AG09319 (cell line): ENCODE data around the gene DDX28.
"Not testable (repeated sequence)": the region's sequence is repeated elsewhere in the genome, so short reads cannot be mapped to it uniquely, and the experiment has no call there.

Experiments used
- DNase-seq: peaks from one replicate; pipeline ENCODE4 v3.0.0-alpha.2; 2010; ENCODE audit warnings: low read depth; ENCODE audit errors: extremely low read depth
- CTCF ChIP-seq: IDR thresholded peaks from 2 replicates; pipeline ENCODE4 v1.5.1; 2011; ENCODE audit warnings: low read depth, mild to moderate bottlenecking, inconsistent platforms, low read length, moderate library complexity

Gene DDX28

GRCh38 chr16:68035227-68035626 lies 12.2 kb upstream of the DDX28 start:
- no peak for DNase-seq
- TF ChIP-seq CTCF = no peak

- no peak for TF ChIP-seq CTCF
- DNase-seq = no peak
These were observed 10.1 kb upstream of the DDX28 start for GRCh38 chr16:68033101-68033500.

GRCh38 chr16:68031951-68032350 lies 8.9 kb upstream of the DDX28 start:
- DNase-seq = no peak
- no peak for TF ChIP-seq CTCF

- DNase-seq = not testable (repeated sequence)
These were observed 7.1 kb upstream of the DDX28 start for GRCh38 chr16:68030108-68030507.

GRCh38 chr16:68028996-68029395 lies 6.0 kb upstream of the DDX28 start:
- no peak for DNase-seq
- TF ChIP-seq CTCF = no peak

- DNase-seq = no peak
- no peak for TF ChIP-seq CTCF
These were observed 729 bp downstream of the DDX28 start for GRCh38 chr16:68022278-68022727.

- TF ChIP-seq CTCF = no peak
- no peak for DNase-seq
These were observed 1.5 kb downstream of the DDX28 start for GRCh38 chr16:68021490-68021889.

GRCh38 chr16:68019167-68019680 lies 3.8 kb downstream of the DDX28 start:
- DNase-seq = no peak
- no peak for TF ChIP-seq CTCF
